ENCODE measurements around the gene SLC24A2.
"Not testable (repeated sequence)": the region's sequence is repeated elsewhere in the genome, so short reads cannot be mapped to it uniquely, and the experiment has no call there.

The SLC24A2 gene

GRCh38 chr9:19788614-19789271 lies at the start of gene SLC24A2:
SLC24A2 (minus strand) TSS chr9:19789037.
- DNase-seq = no peak

GRCh38 chr9:19833331-19833730 lies 44.5 kb upstream of the SLC24A2 start:
- not testable (repeated sequence) for DNase-seq

DNA sequence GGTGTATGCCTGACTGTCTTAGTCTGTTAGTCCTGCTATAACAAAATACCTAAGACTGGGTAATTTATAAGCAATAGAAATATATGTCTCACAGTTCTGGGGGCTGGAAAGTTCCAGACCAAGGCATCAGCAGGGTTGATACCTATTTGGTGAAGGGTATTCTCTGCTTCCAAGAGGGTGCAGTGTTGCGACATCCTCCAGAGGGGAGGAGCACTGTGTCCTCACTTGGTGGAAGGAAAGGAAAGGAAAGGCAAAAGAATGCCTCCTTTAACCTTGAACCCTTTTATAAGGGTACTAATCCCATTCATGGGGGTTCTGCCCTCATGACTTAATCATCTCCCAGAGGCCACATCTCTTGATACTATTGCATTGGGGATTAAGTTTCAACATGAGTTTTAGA lies 42.0 kb upstream of the SLC24A2 start:
- DNase-seq = no peak

DNA sequence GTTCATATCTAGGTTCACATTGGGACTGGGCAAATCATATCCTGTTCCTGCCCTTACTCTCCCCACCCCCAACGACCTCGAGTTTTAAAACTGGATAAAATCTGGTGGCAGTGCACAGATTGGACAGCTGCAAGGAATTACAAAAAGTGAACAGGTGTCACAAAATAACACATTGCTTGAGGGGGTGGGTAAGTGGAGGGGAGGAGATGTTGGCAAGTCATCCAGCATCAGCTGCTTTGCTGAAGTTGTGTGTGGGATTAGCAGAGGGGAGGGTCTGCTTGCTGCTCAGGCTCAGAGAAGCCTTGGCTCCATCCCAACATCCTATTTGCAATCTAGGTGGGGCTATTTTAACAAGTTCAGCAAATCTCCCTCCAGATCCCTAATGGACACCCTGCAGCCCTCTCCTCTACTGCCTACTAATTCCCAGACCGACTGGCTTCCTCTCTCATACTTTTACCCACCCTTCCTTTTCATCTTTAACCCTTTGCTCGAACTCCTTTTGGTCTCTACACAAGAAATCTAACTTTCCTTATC lies 39.8 kb upstream of the SLC24A2 start:
- DNase-seq = no peak

- no peak for DNase-seq
Observed at GRCh38 chr9:19816769-19817168, 27.9 kb upstream of the SLC24A2 start.

DNA sequence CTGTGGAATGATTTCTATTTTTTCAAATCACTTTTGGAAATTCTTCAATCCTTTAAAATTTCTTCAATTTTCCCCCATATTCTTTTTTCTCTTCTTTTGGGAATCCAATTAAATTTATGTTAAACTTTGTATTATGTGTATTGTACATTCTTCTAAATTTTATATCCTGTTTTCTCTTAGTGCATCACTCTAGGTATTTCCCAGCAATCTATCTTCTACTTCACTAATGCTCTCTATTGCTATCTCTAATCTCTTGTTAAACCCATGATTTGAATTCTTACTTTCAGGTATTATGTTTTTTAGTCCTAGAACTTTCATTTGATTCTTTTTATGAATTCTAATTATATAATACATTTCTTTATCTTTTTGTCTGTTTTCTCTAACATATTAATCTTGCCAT lies 23.4 kb upstream of the SLC24A2 start:
- DNase-seq = no peak

GRCh38 chr9:19809422-19810269 lies 20.8 kb upstream of the SLC24A2 start:
- no peak for DNase-seq

DNA sequence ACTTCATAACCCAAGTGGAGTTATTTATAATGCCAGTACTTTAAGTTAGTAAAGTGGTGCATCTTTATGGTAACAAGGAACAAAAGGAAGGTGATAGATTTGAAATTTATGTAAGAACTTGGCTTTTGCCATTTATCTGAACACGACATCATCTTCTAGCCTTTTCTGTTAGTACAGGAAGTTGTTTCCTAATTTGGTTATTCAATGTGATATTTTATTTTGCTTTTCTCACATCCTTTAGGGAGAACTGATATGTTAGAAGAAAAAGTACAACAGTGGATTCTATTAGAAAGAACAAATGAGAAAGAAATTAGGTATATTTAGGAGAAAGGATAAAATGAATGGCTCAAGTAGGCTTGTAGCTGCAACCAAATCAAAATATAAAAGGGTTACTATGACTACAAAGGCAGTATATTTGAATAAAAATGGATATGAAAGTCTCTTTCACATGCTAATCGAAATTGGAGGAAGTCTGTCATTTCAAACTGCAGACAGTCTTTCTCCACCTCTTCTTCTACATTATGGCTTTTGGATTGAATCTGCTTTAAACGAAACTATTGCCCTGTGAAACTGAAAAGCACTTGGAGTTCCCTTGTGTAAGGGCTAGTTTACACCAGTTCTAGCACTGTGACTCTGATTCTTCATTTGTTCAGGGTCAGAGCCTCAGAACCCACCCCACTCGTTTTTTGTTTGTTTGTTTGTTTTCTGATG lies 18.5 kb upstream of the SLC24A2 start:
- DNase-seq = no peak

DNA sequence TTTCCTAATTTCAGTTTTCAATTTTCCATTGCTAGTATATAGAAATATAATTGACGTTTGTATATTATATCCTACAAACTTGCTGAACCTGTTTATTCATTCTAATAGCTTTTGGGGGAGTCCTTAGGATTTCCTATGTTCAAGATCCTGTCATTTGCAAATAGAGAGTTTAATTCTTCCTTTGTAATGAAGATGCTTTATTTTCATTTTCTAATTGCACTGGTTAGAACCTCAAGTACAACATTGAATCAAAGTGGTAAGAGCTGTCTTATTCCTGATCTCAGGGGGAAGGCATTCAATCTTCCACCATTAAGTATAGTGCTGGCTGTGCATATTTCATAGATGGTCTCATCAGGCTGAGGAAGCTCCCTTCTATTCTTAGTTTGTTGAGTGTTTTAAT lies 15.6 kb upstream of the SLC24A2 start:
- no peak for DNase-seq

DNA sequence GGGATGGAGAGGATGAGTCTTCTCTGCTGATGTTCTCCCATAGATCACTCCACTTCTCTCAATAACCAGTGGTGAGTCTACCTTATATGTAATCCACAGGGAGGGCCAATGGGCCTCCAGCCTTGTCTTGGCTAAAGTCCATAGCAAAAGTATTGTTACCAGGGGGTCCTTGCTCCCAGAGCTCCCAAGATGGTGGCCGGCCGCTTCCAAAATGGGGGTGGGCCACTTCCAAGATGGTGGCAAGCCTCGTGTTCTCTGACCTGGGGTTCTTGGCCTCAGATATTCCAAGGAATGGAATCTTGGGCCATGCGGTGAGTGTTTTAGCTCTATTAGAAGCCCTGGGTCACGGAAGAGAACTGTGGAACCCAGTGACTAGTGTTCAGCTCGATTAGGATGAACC lies 12.0 kb upstream of the SLC24A2 start:
- no peak for DNase-seq

- DNase-seq = no peak
Observed at GRCh38 chr9:19799784-19800183, 10.9 kb upstream of the SLC24A2 start.

- DNase-seq = no peak
Observed at GRCh38 chr9:19788152-19788551, 685 bp downstream of the SLC24A2 start.

DNA sequence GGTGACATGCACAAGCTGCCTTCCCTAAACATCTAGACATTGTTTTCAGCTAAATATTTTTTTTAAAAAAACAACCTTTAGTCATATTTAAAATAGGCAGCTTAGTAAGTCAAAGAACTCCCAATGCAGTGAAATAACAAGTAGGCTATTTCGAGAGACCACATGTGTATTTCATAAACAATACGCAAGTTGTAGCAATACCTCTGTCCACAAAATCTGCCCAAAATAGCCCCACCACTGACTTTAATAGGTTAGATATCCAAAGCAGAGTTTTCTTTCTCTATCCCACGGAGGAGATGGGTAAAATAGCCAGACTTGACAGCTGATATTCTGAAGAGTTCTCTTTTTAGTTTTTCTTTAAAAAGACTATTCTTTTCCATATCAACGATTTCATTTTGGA lies 1.2 kb downstream of the SLC24A2 start:
- DNase-seq = no peak

GRCh38 chr9:19785230-19785629 lies 3.6 kb downstream of the SLC24A2 start:
- no peak for DNase-seq

GRCh38 chr9:19784136-19784535 lies 4.7 kb downstream of the SLC24A2 start:
- DNase-seq = no peak

GRCh38 chr9:19783500-19783899 lies 5.3 kb downstream of the SLC24A2 start:
- DNase-seq = no peak

- no peak for DNase-seq
Observed at GRCh38 chr9:19782005-19782404, 6.8 kb downstream of the SLC24A2 start.

- no peak for DNase-seq
Observed at GRCh38 chr9:19781240-19781639, 7.6 kb downstream of the SLC24A2 start.

- DNase-seq = no peak
Observed at GRCh38 chr9:19771446-19771845, 17.4 kb downstream of the SLC24A2 start.

DNA sequence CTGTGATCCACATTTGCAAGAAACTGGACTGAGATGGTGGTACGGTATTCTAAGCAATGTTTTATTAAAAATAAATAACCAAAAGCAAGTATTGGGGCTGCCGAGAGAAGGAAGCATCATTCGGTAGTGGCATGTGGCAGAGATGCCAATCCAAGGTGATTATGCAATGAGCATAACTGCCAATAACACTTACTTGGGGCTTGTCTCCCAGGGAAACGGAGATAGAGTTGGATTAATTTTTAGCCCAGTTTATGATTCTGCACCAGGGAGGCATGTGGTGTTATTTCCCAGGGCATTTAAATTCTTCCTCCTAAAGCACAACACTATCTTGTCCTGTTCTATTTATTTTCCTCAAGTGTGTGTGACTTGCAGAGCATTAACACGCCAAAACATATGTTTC lies 17.9 kb downstream of the SLC24A2 start:
- no peak for DNase-seq

GRCh38 chr9:19769213-19769612 lies 19.6 kb downstream of the SLC24A2 start:
- DNase-seq = no peak

GRCh38 chr9:19768798-19769197 lies 20.0 kb downstream of the SLC24A2 start:
- no peak for DNase-seq

DNA sequence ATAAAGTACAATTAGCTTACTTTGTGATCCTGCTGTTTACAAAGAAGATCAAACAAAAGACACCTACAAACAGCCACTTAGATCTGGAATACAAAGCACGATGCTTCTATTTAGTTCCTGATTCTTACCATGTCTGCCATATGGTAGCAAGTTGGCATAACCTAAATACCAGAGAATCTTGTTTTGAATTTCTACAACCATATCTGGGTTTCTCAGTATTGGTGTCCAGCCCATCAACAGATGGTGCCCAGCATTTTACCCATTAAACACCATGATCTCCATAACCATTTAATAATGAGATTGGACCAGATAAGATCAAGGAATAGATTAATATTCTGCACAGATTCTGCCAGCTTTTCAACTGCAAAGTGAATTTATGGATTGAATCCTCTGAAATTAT lies 29.8 kb downstream of the SLC24A2 start:
- DNase-seq = no peak

DNA sequence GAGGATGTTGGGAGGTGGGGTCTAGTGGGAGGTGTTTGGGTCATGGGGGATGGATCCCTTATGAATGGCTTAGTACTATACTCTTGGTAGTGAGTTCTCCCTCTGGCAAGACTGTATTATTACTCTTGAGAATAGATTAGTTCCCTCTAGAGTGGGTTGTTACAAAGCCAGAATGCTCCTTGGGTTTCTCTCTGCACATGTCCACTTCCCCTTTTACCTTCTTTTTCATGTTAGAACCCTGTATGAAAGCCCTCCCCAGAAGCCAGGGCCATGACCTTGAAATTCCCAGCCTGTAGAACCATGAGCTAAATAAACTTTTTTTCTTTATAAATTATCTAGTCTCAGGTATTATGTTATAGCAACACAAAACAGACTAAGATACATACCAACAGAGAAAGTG lies 31.1 kb downstream of the SLC24A2 start:
- no peak for DNase-seq
